A549 (cell line): Measurements from ENCODE around the gene ZNF541. TPM values are rescaled to one million over a fixed set of nuclear protein-coding genes. Genes with fewer than 3 reads are reported as not detected.

ENCODE experiments used
- ATAC-seq, 2 experiments: fragments of 200-7000 bp in 1 of 2; fragments of >200 bp in 1 of 2; cut with Nextera tagmentation in 1 of 2; cut with Tn5 transposase in 1 of 2; 3 replicates each; pipeline versions ENCODE4 v1.8.0 to v1.9.1; 2018 to 2020; ENCODE audit warnings: mild to moderate bottlenecking in 1 of 2, moderate library complexity in 1 of 2
- CTCF ChIA-PET: fragments of 300-600 bp; sonication (Branson Sonifier 250); formaldehyde crosslinking; extraction: SDS; loops from one replicate; lab custom pipeline; 2021; ENCODE audit warnings: antibody characterized with exemption, inconsistent platforms; lab: Yijun Ruan, JAX
- POLR2A ChIA-PET: fragments of 350-600 bp; formaldehyde crosslinking; extraction: SDS; loops from one replicate; lab custom pipeline; 2021; ENCODE audit warnings: antibody characterized with exemption, inconsistent platforms; lab: Yijun Ruan, JAX
- DNase-seq, 2 experiments: peaks; one replicate each; pipeline versions ENCODE4 v3.0.0 to v3.0.0-alpha.2; 2011 to 2016; ENCODE audit warnings: low read depth in 1 of 2, low spot score in 1 of 2
- FAIRE-seq: peaks from 2 replicates; lab custom pipeline; 2011; peaks lifted over from hg19 to GRCh38; lab: Jason Lieb, UNC
- H3K27ac ChIP-seq, 2 experiments: fragments of >200 bp; sonication (Bioruptor Twin); formaldehyde crosslinking; 3 replicates each; pipeline ENCODE4 v1.5.1; 2016 to 2017
- H3K4me1 ChIP-seq: fragments of >200 bp; sonication (Bioruptor Twin); formaldehyde crosslinking; 3 replicates; pipeline ENCODE4 v1.6.1; 2016
- H3K4me2 ChIP-seq: fragments of >200 bp; sonication (Bioruptor Twin); formaldehyde crosslinking; 3 replicates; pipeline ENCODE4 v1.6.1; 2016
- H3K4me3 ChIP-seq: fragments of >200 bp; sonication (Bioruptor Twin); formaldehyde crosslinking; 3 replicates; pipeline ENCODE4 v1.5.1; 2016
- H3K9me3 ChIP-seq: fragments of >200 bp; sonication (Bioruptor Twin); formaldehyde crosslinking; 3 replicates; pipeline ENCODE4 v1.6.1; 2016
- BHLHE40 ChIP-seq: IDR thresholded peaks from 2 replicates; pipeline ENCODE4 v1.6.1; 2012; ENCODE audit warnings: low read depth, low read length, inconsistent platforms
- CEBPB ChIP-seq, 2 experiments: fragments of >200 bp in 1 of 2; sonication (Bioruptor Twin) in 1 of 2; formaldehyde crosslinking in 1 of 2; IDR thresholded peaks; 2 replicates each; pipeline ENCODE4 v1.6.1; 2012 to 2016
- EHF ChIP-seq: fragments of 250-450 bp; sonication (Bioruptor Pico); IDR thresholded peaks from 2 replicates; pipeline ENCODE4 v1.5.0; 2020; ENCODE audit warnings: mild to moderate bottlenecking
- EHMT2 ChIP-seq: fragments of 200-600 bp; sonication (generic); IDR thresholded peaks from 2 replicates; pipeline ENCODE4 v1.6.1; 2016; ENCODE audit warnings: antibody characterized with exemption, low read depth, mild to moderate bottlenecking, moderate library complexity
- ELK1 ChIP-seq: fragments of 150-350 bp; IDR thresholded peaks from 2 replicates; pipeline ENCODE4 v1.6.1; 2014; ENCODE audit warnings: low read depth, mild to moderate bottlenecking, low read length
- ESRRA ChIP-seq: fragments of 150-350 bp; IDR thresholded peaks from 2 replicates; pipeline ENCODE4 v1.6.1; 2014; ENCODE audit warnings: mild to moderate bottlenecking, low read length, borderline replicate concordance
- FOXS1 ChIP-seq: fragments of 250-450 bp; sonication (Bioruptor Pico); IDR thresholded peaks from 2 replicates; pipeline ENCODE4 v1.5.0; 2020; ENCODE audit warnings: mild to moderate bottlenecking, moderate library complexity
- GATA3 ChIP-seq: IDR thresholded peaks from 2 replicates; pipeline ENCODE4 v1.6.1; 2012; ENCODE audit warnings: borderline replicate concordance
- HDAC2 ChIP-seq: fragments of 200-600 bp; sonication (generic); IDR thresholded peaks from 2 replicates; pipeline ENCODE4 v1.6.1; 2016
- HMGXB4 ChIP-seq: fragments of 250-450 bp; sonication (Bioruptor Pico); IDR thresholded peaks from 2 replicates; pipeline ENCODE4 v1.5.0; 2021; ENCODE audit warnings: mild to moderate bottlenecking, moderate library complexity, borderline replicate concordance
- JUNB ChIP-seq: fragments of >200 bp; sonication (Bioruptor Twin); formaldehyde crosslinking; IDR thresholded peaks from 2 replicates; pipeline ENCODE4 v1.6.1; 2016
- KDM1A ChIP-seq: fragments of 200-600 bp; sonication (generic); IDR thresholded peaks from 2 replicates; pipeline ENCODE4 v1.6.1; 2016; ENCODE audit warnings: low read depth, mild to moderate bottlenecking
- MAZ ChIP-seq: fragments of 150-350 bp; IDR thresholded peaks from 2 replicates; pipeline ENCODE4 v1.6.1; 2014; ENCODE audit warnings: antibody characterized with exemption, low read depth, low read length, borderline replicate concordance
- NFE2L2 ChIP-seq: fragments of 150-350 bp; conservative IDR thresholded peaks from 2 replicates; pipeline ENCODE4 v1.6.1; 2014; ENCODE audit warnings: low read length
- NPAS2 ChIP-seq: fragments of 250-450 bp; sonication (Bioruptor Pico); IDR thresholded peaks from 2 replicates; pipeline ENCODE4 v1.8.0; 2022; ENCODE audit warnings: mild to moderate bottlenecking, moderate library complexity, borderline replicate concordance
- NR3C1 ChIP-seq: fragments of >200 bp; sonication (Bioruptor Twin); formaldehyde crosslinking; IDR thresholded peaks from 3 replicates; pipeline ENCODE4 v1.6.1; 2017
- PBX3 ChIP-seq: IDR thresholded peaks from 2 replicates; pipeline ENCODE4 v1.6.1; 2012
- RARB ChIP-seq: fragments of 250-450 bp; sonication (Bioruptor Pico); IDR thresholded peaks from 2 replicates; pipeline ENCODE4 v1.8.0; 2021; ENCODE audit warnings: mild to moderate bottlenecking, moderate library complexity
- RFX5 ChIP-seq: fragments of 450-650 bp; IDR thresholded peaks from 2 replicates; pipeline ENCODE4 v1.7.1; 2014; ENCODE audit warnings: antibody characterized with exemption, mild to moderate bottlenecking, moderate library complexity
- SREBF2 ChIP-seq: fragments of 450-650 bp; IDR thresholded peaks from 2 replicates; pipeline ENCODE4 v1.6.1; 2014; ENCODE audit warnings: mild to moderate bottlenecking, moderate library complexity
- TFCP2L1 ChIP-seq: fragments of 250-450 bp; sonication (Bioruptor Pico); IDR thresholded peaks from 2 replicates; pipeline ENCODE4 v1.5.0; 2021; ENCODE audit warnings: mild to moderate bottlenecking
- ZFP36 ChIP-seq: fragments of 450-650 bp; IDR thresholded peaks from 2 replicates; pipeline ENCODE4 v1.6.1; 2014; ENCODE audit warnings: borderline replicate concordance; ENCODE audit not compliant: partially characterized antibody
- ZNF302 ChIP-seq: fragments of 250-450 bp; sonication (Bioruptor Pico); IDR thresholded peaks from 2 replicates; pipeline ENCODE4 v1.9.0; 2021; ENCODE audit warnings: inconsistent platforms, mild to moderate bottlenecking, moderate library complexity
- WGBS: methylation state at CpG from one replicate; pipeline ENCODE4 v1.1.6; 2017; ENCODE audit errors: missing lambda C conversion rate; 5-methylcytosine and 5-hydroxymethylcytosine counted together
- polyA plus RNA-seq, 4 experiments: library from polyadenylated mRNA; depleted of rRNA in 3 of 4; stranded (reverse); fragments of >200 nt; fragmentation: RNase III in 1 of 4; extraction: RNeasy Plus Mini Kit Qiagen cat#74134 plus additional on column Dnase treatment in 1 of 4; gene quantifications; 2 replicates in 3 of 4; 3 replicates in 1 of 4; pipeline ENCODE4 v1.2.3, GENCODE V29; 2011 to 2017
- TF ChIP-seq, protein P1 (sequence below): fragments of 250-450 bp; sonication (Bioruptor Pico); IDR thresholded peaks from 2 replicates; pipeline ENCODE4 v1.5.0; 2020; ENCODE audit warnings: low read depth, mild to moderate bottlenecking, moderate library complexity
- TF ChIP-seq, protein P2 (sequence below): IDR thresholded peaks from 2 replicates; pipeline ENCODE4 v1.6.1; 2012; ENCODE audit warnings: low read depth, borderline replicate concordance

Gene ZNF541
- polyA plus RNA-seq, 2 of the 4 experiments (the other 2 are of a cell fraction) = not detected

GRCh38 chr19:47610902-47611301, 38.0 kb upstream of the ZNF541 start:
- POLR2A ChIA-PET = interaction anchor here (1.5 kb wide), 1 partner anchor 11 kb away, joined by 13 read pairs; no protein-coding TSS in a partner anchor
- CTCF ChIA-PET = interaction anchor here (0.5 to 2.4 kb wide), 23 partner anchors 8 to 242 kb away, joined by 3 to 14 read pairs (median 3); partner anchors contain the start of genes KPTN and NAPA
- WGBS = 64% methylated on average over 7 of the region's 7 CpGs
- peak; percentile 57; the same call in 1 of the 2 replicates for TF ChIP-seq KDM1A
- no peak for TF ChIP-seq NR3C1
- TF ChIP-seq CEBPB (IDR thresholded peaks at IDR 0.05) = no peak
- no peak for TF ChIP-seq GATA3
- no peak for TF ChIP-seq TFCP2L1 (CRISPR knock-in tag)
- TF ChIP-seq FOXS1 (CRISPR knock-in tag) = no peak
- TF ChIP-seq SREBF2 = no peak
- no peak; the same call in 1 of the 2 replicates for TF ChIP-seq ESRRA
- TF ChIP-seq, protein P1, sequence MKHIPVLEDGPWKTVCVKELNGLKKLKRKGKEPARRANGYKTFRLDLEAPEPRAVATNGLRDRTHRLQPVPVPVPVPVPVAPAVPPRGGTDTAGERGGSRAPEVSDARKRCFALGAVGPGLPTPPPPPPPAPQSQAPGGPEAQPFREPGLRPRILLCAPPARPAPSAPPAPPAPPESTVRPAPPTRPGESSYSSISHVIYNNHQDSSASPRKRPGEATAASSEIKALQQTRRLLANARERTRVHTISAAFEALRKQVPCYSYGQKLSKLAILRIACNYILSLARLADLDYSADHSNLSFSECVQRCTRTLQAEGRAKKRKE (CRISPR knock-in tag) = no peak
- no peak for TF ChIP-seq NPAS2
- TF ChIP-seq PBX3 = no peak
- no peak for TF ChIP-seq JUNB
- TF ChIP-seq MAZ = no peak
- TF ChIP-seq EHMT2 = no peak
- no peak for TF ChIP-seq RFX5
- no peak for TF ChIP-seq ZNF302 (CRISPR knock-in tag)
- TF ChIP-seq HDAC2 = peak; percentile 52; the same call in 1 of the 2 replicates
- TF ChIP-seq EHF (CRISPR knock-in tag) = no peak
- TF ChIP-seq HMGXB4 (CRISPR knock-in tag) = no peak
- no peak for TF ChIP-seq BHLHE40
- TF ChIP-seq, protein P2, sequence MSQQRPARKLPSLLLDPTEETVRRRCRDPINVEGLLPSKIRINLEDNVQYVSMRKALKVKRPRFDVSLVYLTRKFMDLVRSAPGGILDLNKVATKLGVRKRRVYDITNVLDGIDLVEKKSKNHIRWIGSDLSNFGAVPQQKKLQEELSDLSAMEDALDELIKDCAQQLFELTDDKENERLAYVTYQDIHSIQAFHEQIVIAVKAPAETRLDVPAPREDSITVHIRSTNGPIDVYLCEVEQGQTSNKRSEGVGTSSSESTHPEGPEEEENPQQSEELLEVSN = no peak
- peak; percentile 92 for TF ChIP-seq ZFP36
- no peak for TF ChIP-seq RARB (CRISPR knock-in tag)
- no peak for TF ChIP-seq NFE2L2
- TF ChIP-seq ELK1 = no peak
- H3K9me3 ChIP-seq = no peaks in the 10 kb centered on the region
- H3K4me2 ChIP-seq = peak overlapping the region; percentile 95
- ATAC-seq = no peak
- peak in 1 of 2 experiments; percentile 51 for DNase-seq
- peak overlapping the region; percentile 93 to 96; a peak in 4 of 6 replicates for H3K27ac ChIP-seq
- FAIRE-seq = no peak
- peak overlapping the region; percentile 92; the same call in 1 of the 3 replicates for H3K4me3 ChIP-seq
- peaks cover 20% of the 10 kb centered on the region for H3K4me1 ChIP-seq
